Thyroid gland (tissue), 4 donors: ENCODE measurements around the gene DLG2. TPM values are rescaled to one million over a fixed set of nuclear protein-coding genes. Genes with fewer than 3 reads are reported as not detected.

Experiments
- DNase-seq, 2 donors: peaks; one replicate each; pipeline ENCODE4 v3.0.0-alpha.2; 2019
- H3K27ac ChIP-seq, 3 donors: fragments of 200-600 bp; sonication (generic); 1 replicate in 2 of 3; 2 replicates in 1 of 3; pipeline ENCODE4 v1.5.1; 2016 to 2019; ENCODE audit warnings: mild to moderate bottlenecking in 1 of 3, moderate library complexity in 1 of 3
- H3K27me3 ChIP-seq: fragments of 200-600 bp; sonication (generic); one replicate; pipeline ENCODE4 v1.5.1; 2019
- H3K36me3 ChIP-seq, 2 donors: fragments of 200-600 bp; sonication (generic); one replicate each; pipeline ENCODE4 v1.5.1; 2016 to 2019
- H3K4me1 ChIP-seq, 2 donors: fragments of 200-600 bp; sonication (generic); one replicate each; pipeline ENCODE4 v1.5.1; 2017 to 2019
- H3K4me3 ChIP-seq, 3 donors: fragments of 200-600 bp; sonication (generic); replicated peaks in 1 of 3; 1 replicate in 2 of 3; 2 replicates in 1 of 3; pipeline ENCODE4 v1.5.1; 2016; ENCODE audit warnings: mild to moderate bottlenecking in 1 of 3
- H3K9me3 ChIP-seq: fragments of 200-600 bp; sonication (generic); one replicate; pipeline ENCODE4 v1.5.1; 2017
- POLR2A ChIP-seq, 2 donors: fragments of 450-650 bp; IDR thresholded peaks; one replicate each; pipeline ENCODE4 v1.6.1; 2017; ENCODE audit warnings: antibody characterized with exemption in 2 of 2, mild to moderate bottlenecking in 2 of 2, moderate library complexity in 1 of 2
- WGBS, 2 donors: methylation state at CpG; one replicate each; pipeline ENCODE4 v1.1.5; 2017; 5-methylcytosine and 5-hydroxymethylcytosine counted together
- intact Hi-C: fragments of 100-400 bp; cut with DNase I; formaldehyde crosslinking; loops from one replicate; pipeline ENCODE4 v1.15.1; 2023
- total RNA-seq, 4 donors: library from RNA; depleted of rRNA; stranded (reverse); fragments of >200 nt; gene quantifications; one replicate each; pipeline ENCODE4 v1.2.3, GENCODE V29; 2016
- TF ChIP-seq, protein P1 (sequence below), 6 experiments: fragments of 200-600 bp in 3 of 6; fragments of 450-650 bp in 3 of 6; sonication (generic) in 3 of 6; IDR thresholded peaks; one replicate each; pipeline ENCODE4 v1.5.1; 2016 to 2019; ENCODE audit warnings: antibody characterized with exemption in 6 of 6, mild to moderate bottlenecking in 2 of 6, inconsistent platforms in 1 of 6, moderate library complexity in 1 of 6

Gene DLG2
- total RNA-seq, 4 donors from 2014 or later = 29.4 to 79.4 (median 42.4) TPM

DNA sequence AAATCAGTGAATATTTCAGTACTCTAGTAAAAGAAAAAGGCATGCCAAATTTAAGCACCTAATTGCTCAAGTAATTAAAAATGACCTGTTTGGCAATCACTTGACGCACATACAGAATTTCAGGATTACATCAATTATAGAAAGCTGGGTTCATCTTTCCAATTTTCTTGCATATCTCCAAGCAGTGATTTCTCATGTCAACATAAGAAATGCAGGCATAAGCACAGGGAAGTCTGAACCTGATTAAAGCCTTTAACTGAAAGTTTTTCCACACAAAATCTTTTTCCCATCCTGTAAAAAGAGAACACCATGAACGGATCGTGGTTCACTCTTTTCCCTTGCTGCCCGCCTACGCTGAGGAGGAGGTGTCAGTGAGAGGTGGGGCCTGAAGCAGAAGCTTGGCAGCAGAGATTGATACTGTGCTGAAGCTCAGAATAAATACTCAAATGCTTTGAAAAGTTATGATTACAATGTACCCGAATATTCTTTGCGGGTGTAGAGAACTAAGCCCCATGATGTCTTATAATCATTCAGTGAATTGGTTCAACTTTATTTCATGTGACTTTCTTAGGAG, 1636.9 kb downstream of the DLG2 start:
- TF ChIP-seq, protein P1, sequence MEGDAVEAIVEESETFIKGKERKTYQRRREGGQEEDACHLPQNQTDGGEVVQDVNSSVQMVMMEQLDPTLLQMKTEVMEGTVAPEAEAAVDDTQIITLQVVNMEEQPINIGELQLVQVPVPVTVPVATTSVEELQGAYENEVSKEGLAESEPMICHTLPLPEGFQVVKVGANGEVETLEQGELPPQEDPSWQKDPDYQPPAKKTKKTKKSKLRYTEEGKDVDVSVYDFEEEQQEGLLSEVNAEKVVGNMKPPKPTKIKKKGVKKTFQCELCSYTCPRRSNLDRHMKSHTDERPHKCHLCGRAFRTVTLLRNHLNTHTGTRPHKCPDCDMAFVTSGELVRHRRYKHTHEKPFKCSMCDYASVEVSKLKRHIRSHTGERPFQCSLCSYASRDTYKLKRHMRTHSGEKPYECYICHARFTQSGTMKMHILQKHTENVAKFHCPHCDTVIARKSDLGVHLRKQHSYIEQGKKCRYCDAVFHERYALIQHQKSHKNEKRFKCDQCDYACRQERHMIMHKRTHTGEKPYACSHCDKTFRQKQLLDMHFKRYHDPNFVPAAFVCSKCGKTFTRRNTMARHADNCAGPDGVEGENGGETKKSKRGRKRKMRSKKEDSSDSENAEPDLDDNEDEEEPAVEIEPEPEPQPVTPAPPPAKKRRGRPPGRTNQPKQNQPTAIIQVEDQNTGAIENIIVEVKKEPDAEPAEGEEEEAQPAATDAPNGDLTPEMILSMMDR (IDR thresholded peaks at IDR 0.05) = no peak
- TF ChIP-seq POLR2A (IDR thresholded peaks at IDR 0.05) = no peak
- Histone ChIP-seq H3K27ac (no peak overlapping the region), H3K9me3 (no peaks in the 10 kb centered on the region), H3K27me3 (no peaks in the 10 kb centered on the region), H3K36me3 (no peaks in the 10 kb centered on the region), H3K4me3 (no peak overlapping the region), H3K4me1 (no peaks in the 10 kb centered on the region)
- 63 to 65% methylated on average over 7 of the region's 7 CpGs for WGBS, 2 donors
- DNase-seq = no peak
- intact Hi-C loops = no loop called here

DNA sequence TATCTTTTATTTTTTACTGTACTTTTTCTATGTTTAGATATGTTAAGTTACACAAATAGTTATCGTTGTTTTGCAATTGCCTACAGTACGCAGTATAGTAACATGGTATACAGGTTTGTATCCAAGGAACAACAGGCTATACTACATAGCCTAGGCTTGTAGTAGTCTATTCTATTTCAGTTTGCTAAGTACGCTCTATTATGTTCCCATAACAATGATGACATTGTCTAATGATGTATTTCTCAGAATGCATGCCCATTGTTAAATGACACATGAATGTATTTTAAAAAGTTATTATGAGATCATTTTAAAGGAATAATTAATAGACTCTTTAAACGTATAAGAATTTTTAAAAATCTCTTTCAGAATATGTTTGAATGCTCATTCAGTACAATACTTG, 1644.3 kb downstream of the DLG2 start:
- Histone ChIP-seq H3K36me3 (no peaks in the 10 kb centered on the region), H3K4me3 (no peak overlapping the region)
- 90 to 97% methylated on average over 4 of the region's 4 CpGs for WGBS, 2 donors

DNA sequence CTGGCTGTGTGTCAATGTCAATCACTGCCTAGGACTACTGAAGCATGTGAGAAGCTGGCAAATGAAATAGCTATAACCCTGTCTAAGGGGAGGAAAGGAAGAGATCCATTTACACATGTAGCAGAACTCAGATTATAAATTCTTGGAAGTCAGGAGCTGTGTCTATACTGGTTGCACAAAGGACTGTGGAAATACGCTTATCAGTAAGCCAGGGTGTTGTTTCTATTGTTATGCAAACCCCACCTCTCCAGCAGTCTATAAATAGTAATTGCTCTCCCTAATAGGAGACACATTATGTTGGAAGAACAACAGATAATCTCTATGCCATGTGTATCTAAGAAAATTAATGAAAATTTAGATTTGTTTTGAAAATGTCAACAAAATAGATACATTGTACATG, 1647.6 kb downstream of the DLG2 start:
- intact Hi-C loops = no loop called here
- WGBS, 2 donors = 85 to 88% methylated on average over 1 of the region's 1 CpG

More for the DNA sequence above, 1644.3 kb downstream of the DLG2 start:
- intact Hi-C loops = no loop called here
- H3K27ac ChIP-seq = no peak overlapping the region
- TF ChIP-seq, protein P1 (IDR thresholded peaks at IDR 0.05) = no peak
- no peak for TF ChIP-seq POLR2A (IDR thresholded peaks at IDR 0.05)
- DNase-seq = no peak
- H3K4me1 ChIP-seq = no peaks in the 10 kb centered on the region
- H3K9me3 ChIP-seq = no peaks in the 10 kb centered on the region
- no peaks in the 10 kb centered on the region for H3K27me3 ChIP-seq

DNA sequence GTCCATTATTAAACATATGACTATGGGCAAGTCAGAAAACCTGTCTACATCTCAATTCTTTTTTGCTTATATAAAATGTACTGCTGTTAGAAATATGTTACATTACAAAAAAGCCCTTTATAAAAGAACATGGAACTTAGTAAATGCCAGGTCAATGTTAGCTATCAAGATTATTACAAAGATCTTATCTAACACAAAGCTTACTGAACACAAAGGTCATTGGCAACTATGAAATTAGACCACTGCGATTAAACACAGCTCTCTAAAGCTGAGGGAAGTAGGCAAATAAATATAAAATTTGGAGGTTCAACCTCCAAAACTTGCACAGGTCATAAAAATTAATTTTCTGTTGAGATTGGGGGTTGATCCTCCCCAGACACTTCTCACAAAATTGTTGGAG, 1648.2 kb downstream of the DLG2 start:
- H3K4me1 ChIP-seq = no peaks in the 10 kb centered on the region
- WGBS, 2 donors = 94 to 97% methylated on average over 1 of the region's 1 CpG
- no peak for DNase-seq
- H3K27me3 ChIP-seq = no peaks in the 10 kb centered on the region
- intact Hi-C loops = no loop called here
- no peaks in the 10 kb centered on the region for H3K36me3 ChIP-seq
- H3K27ac ChIP-seq = no peak overlapping the region
- no peaks in the 10 kb centered on the region for H3K9me3 ChIP-seq
- H3K4me3 ChIP-seq = no peak overlapping the region
- no peak for TF ChIP-seq POLR2A (IDR thresholded peaks at IDR 0.05)
- TF ChIP-seq, protein P1 (IDR thresholded peaks at IDR 0.05) = no peak

More for the DNA sequence above, 1647.6 kb downstream of the DLG2 start:
- Histone ChIP-seq H3K27ac (no peak overlapping the region), H3K4me3 (no peak overlapping the region), H3K27me3 (no peaks in the 10 kb centered on the region), H3K4me1 (no peaks in the 10 kb centered on the region), H3K9me3 (no peaks in the 10 kb centered on the region), H3K36me3 (no peaks in the 10 kb centered on the region)
- no peak for DNase-seq
- TF ChIP-seq, protein P1 (IDR thresholded peaks at IDR 0.05) = no peak
- TF ChIP-seq POLR2A (IDR thresholded peaks at IDR 0.05) = no peak

DNA sequence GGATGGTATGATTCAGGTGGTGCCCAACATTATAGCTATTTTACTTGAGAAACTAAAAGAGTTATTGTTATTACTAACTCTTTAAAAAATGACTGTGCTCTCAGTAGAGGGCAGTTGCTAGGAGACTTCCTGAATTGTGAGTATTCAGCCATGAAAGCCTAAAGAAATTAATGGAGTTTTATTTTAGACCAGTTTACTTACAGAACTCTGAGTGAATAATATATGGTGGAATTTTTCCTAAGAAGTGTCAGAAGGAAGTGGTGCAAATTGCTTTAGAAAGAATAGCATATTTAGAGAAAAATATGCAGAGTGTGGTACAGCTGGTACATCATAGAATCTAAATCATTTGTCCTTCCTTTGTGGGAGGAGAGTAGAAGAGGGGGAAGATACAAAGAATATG, 1651.1 kb downstream of the DLG2 start:
- no peak for TF ChIP-seq POLR2A (IDR thresholded peaks at IDR 0.05)
- TF ChIP-seq, protein P1 (IDR thresholded peaks at IDR 0.05) = no peak
- Histone ChIP-seq H3K27ac (no peak overlapping the region), H3K36me3 (no peaks in the 10 kb centered on the region), H3K9me3 (no peaks in the 10 kb centered on the region), H3K4me3 (no peak overlapping the region), H3K4me1 (no peaks in the 10 kb centered on the region), H3K27me3 (no peaks in the 10 kb centered on the region)
- intact Hi-C loops = no loop called here
- DNase-seq = no peak
